ENCODE data around the gene MYO1G. TPM values are rescaled to one million over a fixed set of nuclear protein-coding genes. Genes with fewer than 3 reads are reported as not detected.

Gene MYO1G
- total RNA-seq, 1 donor from 2014 or later: 0.53 TPM

DNA sequence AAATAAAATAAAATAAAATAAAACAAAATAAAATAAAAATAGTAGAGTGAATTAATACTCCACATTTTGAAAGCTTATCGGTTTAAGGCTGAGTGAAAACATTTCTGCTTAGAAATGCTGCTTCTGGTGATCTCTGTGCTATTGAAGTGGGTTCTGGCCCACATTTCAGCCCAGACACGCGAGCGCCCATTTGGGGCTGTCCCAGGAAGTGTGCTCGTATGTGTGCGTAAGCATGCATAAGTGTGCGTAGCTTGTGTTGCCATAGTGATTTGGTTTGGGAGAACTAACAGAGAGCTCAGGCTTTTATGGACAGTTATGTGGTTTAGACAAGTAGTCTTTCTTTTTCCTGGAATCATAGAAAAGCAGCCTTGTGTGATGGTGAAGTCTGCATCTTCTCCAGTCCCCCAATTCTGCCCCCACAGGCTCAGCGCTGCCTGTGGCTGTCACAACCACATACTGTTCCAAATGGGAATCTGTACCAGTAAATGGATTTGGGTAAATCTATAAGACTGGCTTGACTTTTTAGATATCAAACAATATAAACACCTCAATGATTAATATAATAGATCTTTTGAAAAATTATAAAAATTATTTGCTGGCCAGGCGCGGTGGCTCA, 63.7 kb downstream of the MYO1G start:
- DNase-seq (ENCODE audit: extremely low spot score, unreplicated experiment): no peak
- Mint-ChIP-seq H3K27ac (no peak overlapping the region), H3K4me1 (ENCODE audit: unreplicated experiment) (no peaks in the 10 kb centered on the region), H3K4me3 (no peak overlapping the region), H3K27me3 (peaks cover 11% of the 10 kb centered on the region), H3K9me3 (no peaks in the 10 kb centered on the region), H3K36me3 (no peaks in the 10 kb centered on the region)
- TF ChIP-seq, protein P1, sequence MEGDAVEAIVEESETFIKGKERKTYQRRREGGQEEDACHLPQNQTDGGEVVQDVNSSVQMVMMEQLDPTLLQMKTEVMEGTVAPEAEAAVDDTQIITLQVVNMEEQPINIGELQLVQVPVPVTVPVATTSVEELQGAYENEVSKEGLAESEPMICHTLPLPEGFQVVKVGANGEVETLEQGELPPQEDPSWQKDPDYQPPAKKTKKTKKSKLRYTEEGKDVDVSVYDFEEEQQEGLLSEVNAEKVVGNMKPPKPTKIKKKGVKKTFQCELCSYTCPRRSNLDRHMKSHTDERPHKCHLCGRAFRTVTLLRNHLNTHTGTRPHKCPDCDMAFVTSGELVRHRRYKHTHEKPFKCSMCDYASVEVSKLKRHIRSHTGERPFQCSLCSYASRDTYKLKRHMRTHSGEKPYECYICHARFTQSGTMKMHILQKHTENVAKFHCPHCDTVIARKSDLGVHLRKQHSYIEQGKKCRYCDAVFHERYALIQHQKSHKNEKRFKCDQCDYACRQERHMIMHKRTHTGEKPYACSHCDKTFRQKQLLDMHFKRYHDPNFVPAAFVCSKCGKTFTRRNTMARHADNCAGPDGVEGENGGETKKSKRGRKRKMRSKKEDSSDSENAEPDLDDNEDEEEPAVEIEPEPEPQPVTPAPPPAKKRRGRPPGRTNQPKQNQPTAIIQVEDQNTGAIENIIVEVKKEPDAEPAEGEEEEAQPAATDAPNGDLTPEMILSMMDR (conservative IDR thresholded peaks at IDR 0.05): no peak

DNA sequence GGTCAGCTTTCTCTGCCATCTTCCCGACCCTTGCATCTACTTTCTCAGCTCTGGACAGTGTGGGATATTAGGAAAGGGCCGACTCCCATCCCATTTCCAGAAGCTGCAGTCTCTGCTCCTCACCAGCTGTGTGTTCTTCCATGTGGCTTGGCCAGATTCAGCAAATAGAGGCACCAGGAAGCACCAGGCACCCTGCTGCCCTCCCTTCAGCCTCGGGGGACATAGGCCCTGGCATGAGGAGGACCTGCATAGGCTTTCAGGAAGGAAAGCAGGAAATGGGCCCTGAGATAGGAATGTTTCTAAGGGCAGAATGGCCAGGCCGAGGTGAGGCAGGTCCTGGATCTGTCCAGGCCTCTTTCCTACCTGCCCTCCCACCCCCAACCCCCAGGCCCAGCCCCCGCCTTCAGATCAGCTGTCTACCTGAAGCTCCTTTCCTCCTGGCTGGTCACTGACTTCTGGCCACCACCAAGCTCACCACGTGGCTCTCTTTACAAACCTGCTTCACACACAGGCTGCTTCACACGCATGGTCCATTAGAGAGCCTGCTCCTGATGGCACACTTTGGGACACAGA, 66.0 kb downstream of the MYO1G start:
- TF ChIP-seq, protein P1 (conservative IDR thresholded peaks at IDR 0.05): no peak
- Mint-ChIP-seq H3K9me3 (no peaks in the 10 kb centered on the region), H3K27me3 (peaks cover 3% of the 10 kb centered on the region), H3K27ac (no peak overlapping the region), H3K4me3 (no peak overlapping the region), H3K36me3 (no peaks in the 10 kb centered on the region), H3K4me1 (ENCODE audit: unreplicated experiment) (no peaks in the 10 kb centered on the region)
- DNase-seq (ENCODE audit: extremely low spot score, unreplicated experiment): no peak

Other genes starting within 250 kb of the MYO1G start
- gene ZMIZ2, start 230.2 kb downstream of the MYO1G start, total RNA-seq (ENCODE audit: low replicate concordance): 112 and 122 TPM in 2 replicates
- 1,428 and 1,469 TPM in 2 replicates for gene PPIA, start 182.3 kb downstream of the MYO1G start, total RNA-seq (ENCODE audit: low replicate concordance)
- gene H2AZ2, start 130.9 kb downstream of the MYO1G start, total RNA-seq (ENCODE audit: low replicate concordance): 116 and 239 TPM in 2 replicates
- gene PURB, start 93.5 kb downstream of the MYO1G start, total RNA-seq (ENCODE audit: low replicate concordance): 24.8 and 29.0 TPM in 2 replicates
- 29.8 and 33.8 TPM in 2 replicates for gene CCM2, start 21.2 kb upstream of the MYO1G start, total RNA-seq (ENCODE audit: low replicate concordance)
- 7.3 and 12.5 TPM in 2 replicates for gene NACAD, start 110.0 kb upstream of the MYO1G start, total RNA-seq (ENCODE audit: low replicate concordance)
- gene TBRG4, start 132.7 kb upstream of the MYO1G start, total RNA-seq (ENCODE audit: low replicate concordance): 88.2 and 98.3 TPM in 2 replicates
- 0.48 and 0.70 TPM in 2 replicates for gene RAMP3, start 178.8 kb upstream of the MYO1G start, total RNA-seq (ENCODE audit: low replicate concordance)